H1 (cell line): ENCODE data around the gene TRUB1. TPM values are rescaled to one million over a fixed set of nuclear protein-coding genes. Genes with fewer than 3 reads are reported as not detected.

Source experiments
- CTCF ChIA-PET: fragments of 300-600 bp; sonication (Branson Sonifier 250); formaldehyde crosslinking; loops from one replicate; lab custom pipeline; 2021; ENCODE audit not compliant: partially characterized antibody; lab: Charles Lee
- POLR2A ChIA-PET: fragments of 300-600 bp; sonication (Branson Sonifier 250); formaldehyde crosslinking; loops from one replicate; lab custom pipeline; 2021; ENCODE audit warnings: inconsistent platforms; ENCODE audit not compliant: partially characterized antibody; lab: Charles Lee
- DNase-seq, 2 experiments: peaks; one replicate each; pipeline versions ENCODE4 v3.0.0 to v3.0.0-alpha.2; 2010 to 2022; ENCODE audit warnings: low spot score in 2 of 2, low read depth in 1 of 2, mixed read lengths in 1 of 2
- FAIRE-seq: peaks from 2 replicates; lab custom pipeline; 2011; peaks lifted over from hg19 to GRCh38; lab: Jason Lieb, UNC
- H2AFZ ChIP-seq: 2 replicates; pipeline ENCODE4 v1.8.1; 2012; ENCODE audit warnings: low read length, inconsistent platforms
- H2AK5ac ChIP-seq: 2 replicates; pipeline ENCODE4 v1.6.1; 2013; ENCODE audit warnings: low read depth, low read length
- H2BK120ac ChIP-seq: replicated peaks from 2 replicates; pipeline ENCODE3; 2013; ENCODE audit warnings: low read depth, low read length, inconsistent platforms
- H2BK12ac ChIP-seq: 2 replicates; pipeline ENCODE4 v1.6.1; 2013; ENCODE audit warnings: low read depth, low read length
- H2BK15ac ChIP-seq: 2 replicates; pipeline ENCODE4 v1.6.1; 2013; ENCODE audit warnings: low read length
- H2BK20ac ChIP-seq: 2 replicates; pipeline ENCODE4 v1.6.1; 2013; ENCODE audit warnings: low read length
- H2BK5ac ChIP-seq: 2 replicates; pipeline ENCODE4 v1.6.1; 2013; ENCODE audit warnings: low read depth, low read length
- H3K14ac ChIP-seq: 2 replicates; pipeline ENCODE4 v1.6.1; 2013; ENCODE audit warnings: inconsistent platforms; ENCODE audit not compliant: insufficient read length
- H3K18ac ChIP-seq: 2 replicates; pipeline ENCODE4 v1.6.1; 2013; ENCODE audit warnings: low read length; ENCODE audit errors: extremely low read depth
- H3K23ac ChIP-seq: 2 replicates; pipeline ENCODE4 v1.6.1; 2013; ENCODE audit warnings: inconsistent platforms; ENCODE audit not compliant: insufficient read length
- H3K23me2 ChIP-seq: 2 replicates; pipeline ENCODE4 v1.6.1; 2013; ENCODE audit warnings: low read depth, low read length
- H3K27ac ChIP-seq: 2 replicates; pipeline ENCODE4 v1.6.1; 2011; ENCODE audit warnings: low read depth, low read length, inconsistent platforms
- H3K27me3 ChIP-seq, 4 experiments: replicated peaks in 1 of 4; 1 replicate in 1 of 4; 2 replicates in 3 of 4; pipeline versions ENCODE4 v1.6.1 to v1.8.1; 2011 to 2013; ENCODE audit warnings: low read length in 3 of 4, mild to moderate bottlenecking in 3 of 4, inconsistent platforms in 2 of 4, mixed read lengths in 2 of 4, moderate library complexity in 1 of 4; ENCODE audit not compliant: control insufficient read depth in 3 of 4, insufficient read depth in 3 of 4; ENCODE audit errors: extremely low read depth in 1 of 4
- H3K36me3 ChIP-seq, 4 experiments: 2 replicates each; pipeline versions ENCODE4 v1.6.1 to v1.8.1; 2011 to 2013; ENCODE audit warnings: mild to moderate bottlenecking in 4 of 4, low read length in 3 of 4, moderate library complexity in 2 of 4, control low read depth in 1 of 4, inconsistent platforms in 1 of 4; ENCODE audit not compliant: insufficient read depth in 4 of 4, control insufficient read depth in 2 of 4
- H3K4ac ChIP-seq: replicated peaks from 2 replicates; pipeline ENCODE3; 2013; ENCODE audit warnings: low read length, low read depth, mixed read lengths, inconsistent platforms; ENCODE audit not compliant: insufficient read length
- H3K4me1 ChIP-seq, 4 experiments: replicated peaks in 1 of 4; 1 replicate in 1 of 4; 2 replicates in 3 of 4; pipeline versions ENCODE4 v1.6.1 to v1.8.1; 2011 to 2013; ENCODE audit warnings: low read length in 3 of 4, inconsistent platforms in 2 of 4, mixed read lengths in 1 of 4; ENCODE audit not compliant: insufficient read depth in 4 of 4, control insufficient read depth in 3 of 4
- H3K4me2 ChIP-seq, 2 experiments: 2 replicates each; pipeline versions ENCODE4 v1.6.1 to v1.8.1; 2011 to 2013; ENCODE audit warnings: low read depth in 2 of 2, low read length in 2 of 2, control low read depth in 1 of 2, inconsistent platforms in 1 of 2, mild to moderate bottlenecking in 1 of 2; ENCODE audit not compliant: insufficient read depth in 1 of 2
- H3K4me3 ChIP-seq, 4 experiments: fragments of 200-600, 300-600 bp in 1 of 4; sonication (generic), shearing (Covaris generic), sonication (Bioruptor Twin) in 1 of 4; 2 replicates each; pipeline versions ENCODE4 v1.5.1 to v1.8.1; 2011 to 2016; ENCODE audit warnings: low read length in 4 of 4, low read depth in 3 of 4, control low read depth in 2 of 4, inconsistent platforms in 2 of 4, mild to moderate bottlenecking in 2 of 4, mixed read lengths in 1 of 4, moderate library complexity in 1 of 4; ENCODE audit not compliant: insufficient read depth in 2 of 4; ENCODE audit errors: extremely low read depth in 1 of 4
- H3K56ac ChIP-seq: replicated peaks from 2 replicates; pipeline ENCODE3; 2013; ENCODE audit warnings: low read depth, mild to moderate bottlenecking, mixed read lengths, low read length, inconsistent platforms; ENCODE audit not compliant: insufficient read length
- H3K79me1 ChIP-seq: 2 replicates; pipeline ENCODE4 v1.6.1; 2013; ENCODE audit warnings: low read depth, low read length, control low read depth
- H3K79me2 ChIP-seq, 2 experiments: 2 replicates each; pipeline versions ENCODE4 v1.6.1 to v1.8.1; 2012 to 2013; ENCODE audit warnings: low read length in 2 of 2, mild to moderate bottlenecking in 2 of 2, inconsistent platforms in 1 of 2; ENCODE audit not compliant: insufficient read depth in 2 of 2, control insufficient read depth in 1 of 2
- H3K9ac ChIP-seq, 4 experiments: replicated peaks in 1 of 4; 1 replicate in 1 of 4; 2 replicates in 3 of 4; pipeline versions ENCODE4 v1.6.1 to v1.8.1; 2011 to 2013; ENCODE audit warnings: low read depth in 3 of 4, low read length in 3 of 4, control low read depth in 2 of 4, mild to moderate bottlenecking in 2 of 4, moderate library complexity in 2 of 4, inconsistent platforms in 1 of 4; ENCODE audit errors: extremely low read depth in 1 of 4
- H3K9me3 ChIP-seq, 2 experiments: 2 replicates each; pipeline versions ENCODE4 v1.6.1 to v1.8.1; 2012 to 2013; ENCODE audit warnings: mild to moderate bottlenecking in 2 of 2, moderate library complexity in 2 of 2, control low read depth in 1 of 2, inconsistent platforms in 1 of 2, low read depth in 1 of 2, low read length in 1 of 2, mixed read lengths in 1 of 2; ENCODE audit not compliant: insufficient read depth in 2 of 2
- H4K20me1 ChIP-seq, 2 experiments: replicated peaks in 1 of 2; 2 replicates each; pipeline versions ENCODE3 to v1.8.1; 2011 to 2013; ENCODE audit warnings: inconsistent platforms in 2 of 2, low read length in 2 of 2, mild to moderate bottlenecking in 1 of 2; ENCODE audit not compliant: insufficient read depth in 2 of 2, control insufficient read depth in 1 of 2
- H4K5ac ChIP-seq: 2 replicates; pipeline ENCODE4 v1.6.1; 2013; ENCODE audit warnings: low read length, low read depth, mixed read lengths, inconsistent platforms; ENCODE audit not compliant: insufficient read length
- H4K8ac ChIP-seq: 2 replicates; pipeline ENCODE4 v1.8.0; 2013; ENCODE audit warnings: mild to moderate bottlenecking, moderate library complexity, low read length, inconsistent platforms; ENCODE audit not compliant: insufficient read depth; ENCODE audit errors: extremely low read depth
- H4K91ac ChIP-seq: replicated peaks from 2 replicates; pipeline ENCODE3; 2013; ENCODE audit warnings: low read length, mixed read lengths, inconsistent platforms; ENCODE audit not compliant: insufficient read length
- CEBPB ChIP-seq: IDR thresholded peaks from 2 replicates; pipeline ENCODE4 v1.6.1; 2012; ENCODE audit warnings: low read depth, low read length
- EP300 ChIP-seq, 2 experiments: IDR thresholded peaks; 1 replicate in 1 of 2; 2 replicates in 1 of 2; pipeline ENCODE4 v1.6.1; 2011 to 2012; ENCODE audit warnings: low read depth in 2 of 2, low read length in 2 of 2, mild to moderate bottlenecking in 2 of 2, borderline replicate concordance in 1 of 2, inconsistent platforms in 1 of 2, moderate library complexity in 1 of 2
- FOSL1 ChIP-seq: IDR thresholded peaks from 2 replicates; pipeline ENCODE4 v1.6.1; 2011; ENCODE audit warnings: mild to moderate bottlenecking, low read depth, low read length, moderate library complexity; ENCODE audit not compliant: insufficient read depth
- GABPA ChIP-seq: IDR thresholded peaks from 2 replicates; pipeline ENCODE4 v1.6.1; 2011; ENCODE audit warnings: mild to moderate bottlenecking, low read length, moderate library complexity, borderline replicate concordance; ENCODE audit not compliant: insufficient read depth
- HDAC6 ChIP-seq: IDR thresholded peaks from one replicate; pipeline ENCODE4 v1.7.1; 2012; ENCODE audit warnings: low read depth, mild to moderate bottlenecking, inconsistent platforms, low read length, moderate library complexity
- KDM1A ChIP-seq: fragments of 200-600, 300-600 bp; sonication (generic); IDR thresholded peaks from 2 replicates; pipeline ENCODE4 v1.7.1; 2016; ENCODE audit warnings: mild to moderate bottlenecking, low read length, borderline replicate concordance
- KDM5A ChIP-seq: fragments of 200-600 bp; IDR thresholded peaks from 2 replicates; pipeline ENCODE4 v1.7.1; 2012; ENCODE audit warnings: mild to moderate bottlenecking, low read length, inconsistent platforms, mixed read lengths
- MAFK ChIP-seq: IDR thresholded peaks from 2 replicates; pipeline ENCODE4 v1.6.1; 2012; ENCODE audit warnings: low read depth, mild to moderate bottlenecking, improper control_type of control experiment, low read length
- NRF1 ChIP-seq: IDR thresholded peaks from 2 replicates; pipeline ENCODE4 v1.6.1; 2011; ENCODE audit warnings: mild to moderate bottlenecking, low read depth, low read length, improper control_type of control experiment
- POU5F1 ChIP-seq: IDR thresholded peaks from 2 replicates; pipeline ENCODE4 v1.6.1; 2011; ENCODE audit warnings: low read depth, mild to moderate bottlenecking, low read length, moderate library complexity
- TAF7 ChIP-seq: optimal IDR thresholded peaks from 2 replicates; pipeline ENCODE3; 2011; ENCODE audit warnings: low read depth, mild to moderate bottlenecking, inconsistent platforms, low read length, moderate library complexity, borderline replicate concordance
- TBP ChIP-seq: IDR thresholded peaks from 2 replicates; pipeline ENCODE4 v1.6.1; 2011; ENCODE audit warnings: low read depth, low read length, improper control_type of control experiment
- TCF12 ChIP-seq: IDR thresholded peaks from 2 replicates; pipeline ENCODE4 v1.6.1; 2011; ENCODE audit warnings: low read depth, mild to moderate bottlenecking, low read length
- TEAD4 ChIP-seq: IDR thresholded peaks from 2 replicates; pipeline ENCODE4 v1.6.1; 2012; ENCODE audit warnings: low read depth, low read length, inconsistent platforms, mixed read lengths
- YY1 ChIP-seq: IDR thresholded peaks from 2 replicates; pipeline ENCODE4 v1.6.1; 2011; ENCODE audit warnings: low read depth, mild to moderate bottlenecking, low read length
- WGBS, 2 experiments: shearing (Covaris generic) in 1 of 2; methylation state at CpG; one replicate each; pipeline versions ENCODE4 v1.1.6 to v1.1.7; 2013 to 2015; ENCODE audit warnings: low lambda C conversion rate in 2 of 2, mixed read lengths in 2 of 2, inconsistent platforms in 1 of 2, low coverage in 1 of 2, missing lambda C conversion rate in 1 of 2; ENCODE audit not compliant: insufficient replicate concordance in 2 of 2, insufficient coverage in 1 of 2, insufficient read length in 1 of 2; ENCODE audit errors: extremely low coverage in 1 of 2, missing lambda C conversion rate in 1 of 2; 5-methylcytosine and 5-hydroxymethylcytosine counted together
- polyA plus RNA-seq, 7 experiments: library from polyadenylated mRNA; depleted of rRNA in 3 of 7; stranded (reverse) in 5 of 7; unstranded in 2 of 7; fragments of >200 nt in 5 of 7; fragments of 200-250 nt in 2 of 7; gene quantifications; 1 replicate in 5 of 7; 2 replicates in 1 of 7; 4 replicates in 1 of 7; pipeline versions ENCODE4 v1.2.1 to v1.2.3, GENCODE V29; 2011 to 2013; ENCODE audit warnings: missing spikeins in 2 of 7, mixed read lengths in 2 of 7
- total RNA-seq: library from RNA; stranded (reverse); fragmentation: NEBNext Ultra II Directional; extraction: Animal tissue kit (Norgen Biotek cat#: 25700); gene quantifications from 2 replicates; pipeline ENCODE4 v1.2.1, GENCODE V29; 2021

The TRUB1 gene
- total and polyA plus RNA-seq, 2 of the 8 experiments (the other 6 are each of a cell fraction or from before 2014, with no cell fraction given), result 6.3 to 22.2 TPM

DNA sequence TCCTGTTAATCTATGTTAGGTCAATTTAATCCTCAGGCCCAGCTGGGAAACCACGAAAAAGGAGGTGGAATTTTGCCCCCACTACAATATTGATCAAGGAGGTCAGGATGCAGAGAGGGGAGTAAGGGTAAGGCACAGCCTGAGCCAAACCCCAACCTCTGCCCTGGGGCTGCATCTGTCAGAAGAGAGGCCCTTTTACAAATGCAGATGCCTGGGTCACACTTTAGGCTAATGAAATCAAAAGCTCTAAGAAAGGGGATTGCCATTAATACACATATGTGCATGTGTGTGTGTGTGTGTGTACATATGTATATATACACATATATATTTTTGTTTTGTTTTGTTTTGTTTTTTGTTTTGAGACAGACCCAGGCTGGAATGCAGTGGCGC is 25.5 kb upstream of the TRUB1 start:
- Histone ChIP-seq H4K20me1 (no peaks in the 10 kb centered on the region), H2BK5ac (no peak overlapping the region), H3K9me3 (no peaks in the 10 kb centered on the region), H3K27ac (no peak overlapping the region), H3K4ac (no peak overlapping the region), H3K56ac (no peak overlapping the region), H3K79me1 (no peaks in the 10 kb centered on the region), H3K9ac (no peak overlapping the region), H2BK120ac (no peak overlapping the region), H2BK15ac (no peak overlapping the region), H3K4me1 (peaks cover 0 to 2% (median under 1%) of the 10 kb centered on the region in 4 experiments; a peak in 2 of 7 replicates), H3K23me2 (no peaks in the 10 kb centered on the region), H2AFZ (no peak overlapping the region), H3K14ac (no peak overlapping the region), H3K27me3 (no peaks in the 10 kb centered on the region), H3K4me3 (no peak overlapping the region), H3K4me2 (no peak overlapping the region), H3K18ac (no peak overlapping the region), H3K79me2 (no peaks in the 10 kb centered on the region), H4K91ac (no peak overlapping the region), H3K36me3 (no peaks in the 10 kb centered on the region), H3K23ac (no peak overlapping the region), H4K5ac (no peak overlapping the region), H2AK5ac (no peak overlapping the region), H2BK12ac (no peak overlapping the region), H4K8ac (no peak overlapping the region), H2BK20ac (no peak overlapping the region)
- DNase-seq (no peak), FAIRE-seq (no peak)
- POLR2A ChIA-PET, result no interaction called here
- CTCF ChIA-PET, result interaction anchor here (0.7 to 1.6 kb wide), 3 partner anchors 19 to 182 kb away, joined by 3 read pairs; no protein-coding TSS in a partner anchor
- WGBS, 2 experiments, result 86% methylated on average over 2 of the region's 2 CpGs; no CpG with 5 or more reads in 1 of the 2 experiments
- TF ChIP-seq MAFK (no peak), FOSL1 (no peak), POU5F1 (no peak), YY1 (no peak), NRF1 (no peak), TCF12 (no peak), CEBPB (no peak), TBP (no peak), HDAC6 (no peak), KDM1A (no peak), EP300 (IDR thresholded peaks at IDR 0.05; ENCODE audit: borderline replicate concordance in 1 of 2, low read depth in 2 of 2, low read length in 2 of 2) (no peak), TEAD4 (no peak), KDM5A (no peak), GABPA (no peak), TAF7 (no peak)
